ENCODE results near the gene SH3BGR. TPM values are rescaled to one million over a fixed set of nuclear protein-coding genes. Genes with fewer than 3 reads are reported as not detected.
"Not testable (repeated sequence)": the region's sequence is repeated elsewhere in the genome, so short reads cannot be mapped to it uniquely, and the experiment has no call there.

The SH3BGR gene
- total and polyA plus RNA-seq, 10 of the 15 experiments (the other 5 are each of a cell fraction or from before 2014, with no cell fraction given): 0.45 to 3.5 (median 1.7) TPM

- H3K9me3 ChIP-seq (replicated peaks; ENCODE audit: control insufficient read depth, insufficient read depth, low read length); ATAC-seq; H4K20me1 ChIP-seq (ENCODE audit: control insufficient read depth, insufficient read depth); H2AFZ ChIP-seq (ENCODE audit: control insufficient read depth, low read depth, low read length); BruUV-seq (replicated peaks); in situ Hi-C loops (cut with MboI); intact Hi-C loops (cut with micrococcal nuclease; ENCODE audit: unreplicated experiment); FAIRE-seq; H3K9ac ChIP-seq (ENCODE audit: control insufficient read depth, insufficient read depth, low read length); H3K27me3 ChIP-seq (replicated peaks in 1 of 2; ENCODE audit: control insufficient read depth in 2 of 2, insufficient read depth in 2 of 2, low read length in 1 of 2); RAD21 ChIA-PET (ENCODE audit: unreplicated experiment); SMC1A ChIA-PET (ENCODE audit: uncharacterized antibody, unreplicated experiment); DNase-seq (ENCODE audit: low read depth, low spot score); H3K4me2 ChIP-seq (ENCODE audit: control insufficient read depth, insufficient read depth); CTCF ChIA-PET; H3K4me1 ChIP-seq (ENCODE audit: control insufficient read depth, insufficient read depth, low read length); POLR2A ChIA-PET; H3K79me2 ChIP-seq (ENCODE audit: control insufficient read depth, insufficient read depth, low read length); H3K27ac ChIP-seq (ENCODE audit: control insufficient read depth, insufficient read depth); H3K36me3 ChIP-seq (ENCODE audit: control insufficient read depth in 2 of 2, insufficient read depth in 2 of 2, low read length in 1 of 2); H3K4me3 ChIP-seq: not testable (repeated sequence)
- 9% methylated on average over 4 of the region's 4 CpGs for WGBS (ENCODE audit: insufficient coverage, insufficient replicate concordance, low lambda C conversion rate, missing lambda C conversion rate)
Measured at GRCh38 chr21:39540367-39540766, 88.6 kb downstream of the SH3BGR start.

GRCh38 chr21:39542736-39543135, 91.0 kb downstream of the SH3BGR start:
- H2AFZ ChIP-seq (ENCODE audit: control insufficient read depth, low read depth, low read length): no peak overlapping the region
- intact Hi-C loops (cut with micrococcal nuclease; ENCODE audit: unreplicated experiment): no loop called here
- no peaks in the 10 kb centered on the region; the same call in 2 of the 3 replicates for H3K9me3 ChIP-seq (replicated peaks; ENCODE audit: control insufficient read depth, insufficient read depth, low read length)
- 3% methylated on average over 5 of the region's 5 CpGs for WGBS (ENCODE audit: insufficient coverage, insufficient replicate concordance, low lambda C conversion rate, missing lambda C conversion rate)
- H4K20me1 ChIP-seq (ENCODE audit: control insufficient read depth, insufficient read depth): no peaks in the 10 kb centered on the region
- RAD21 ChIA-PET (ENCODE audit: unreplicated experiment): no interaction called here
- TF ChIP-seq ZNF592 (IDR thresholded peaks at IDR 0.05): no peak
- no peak for TF ChIP-seq MTA2 (IDR thresholded peaks at IDR 0.05; ENCODE audit: low read depth)
- no peak overlapping the region for H3K4me2 ChIP-seq (ENCODE audit: control insufficient read depth, insufficient read depth)
- H3K36me3 ChIP-seq (ENCODE audit: control insufficient read depth in 2 of 2, insufficient read depth in 2 of 2, low read length in 1 of 2): no peaks in the 10 kb centered on the region
- POLR2A ChIA-PET: no interaction called here
- SMC1A ChIA-PET (ENCODE audit: uncharacterized antibody, unreplicated experiment): no interaction called here
- DNase-seq (ENCODE audit: low read depth, low spot score): no peak
- in situ Hi-C loops (cut with MboI): no loop called here
- FAIRE-seq: no peak
- H3K4me3 ChIP-seq: no peak overlapping the region
- no peaks in the 10 kb centered on the region for H3K4me1 ChIP-seq (ENCODE audit: control insufficient read depth, insufficient read depth, low read length)
- no peak overlapping the region for H3K27ac ChIP-seq (ENCODE audit: control insufficient read depth, insufficient read depth)
- no peak for ATAC-seq
- CTCF ChIA-PET: no interaction called here
- BruUV-seq (replicated peaks): no TSS peak
- H3K9ac ChIP-seq (ENCODE audit: control insufficient read depth, insufficient read depth, low read length): no peak overlapping the region
- H3K27me3 ChIP-seq (replicated peaks in 1 of 2; ENCODE audit: control insufficient read depth in 2 of 2, insufficient read depth in 2 of 2, low read length in 1 of 2): no peaks in the 10 kb centered on the region
- H3K79me2 ChIP-seq (ENCODE audit: control insufficient read depth, insufficient read depth, low read length): no peaks in the 10 kb centered on the region
